GM18511 (cell line): ENCODE results near the gene RNU5D-1.
A peak's percentile ranks its signal among the peaks of the same experiment; 100 is the strongest.
"Not testable (repeated sequence)": the region's sequence is repeated elsewhere in the genome, so short reads cannot be mapped to it uniquely, and the experiment has no call there.

ENCODE experiments used
- ATAC-seq: cut with Tn5 transposase; IDR thresholded peaks from one replicate; pipeline ENCODE4 v1.9.1; 2021; ENCODE audit warnings: mild to moderate bottlenecking, moderate library complexity; ENCODE audit not compliant: unreplicated experiment

RNU5D-1 gene

DNA sequence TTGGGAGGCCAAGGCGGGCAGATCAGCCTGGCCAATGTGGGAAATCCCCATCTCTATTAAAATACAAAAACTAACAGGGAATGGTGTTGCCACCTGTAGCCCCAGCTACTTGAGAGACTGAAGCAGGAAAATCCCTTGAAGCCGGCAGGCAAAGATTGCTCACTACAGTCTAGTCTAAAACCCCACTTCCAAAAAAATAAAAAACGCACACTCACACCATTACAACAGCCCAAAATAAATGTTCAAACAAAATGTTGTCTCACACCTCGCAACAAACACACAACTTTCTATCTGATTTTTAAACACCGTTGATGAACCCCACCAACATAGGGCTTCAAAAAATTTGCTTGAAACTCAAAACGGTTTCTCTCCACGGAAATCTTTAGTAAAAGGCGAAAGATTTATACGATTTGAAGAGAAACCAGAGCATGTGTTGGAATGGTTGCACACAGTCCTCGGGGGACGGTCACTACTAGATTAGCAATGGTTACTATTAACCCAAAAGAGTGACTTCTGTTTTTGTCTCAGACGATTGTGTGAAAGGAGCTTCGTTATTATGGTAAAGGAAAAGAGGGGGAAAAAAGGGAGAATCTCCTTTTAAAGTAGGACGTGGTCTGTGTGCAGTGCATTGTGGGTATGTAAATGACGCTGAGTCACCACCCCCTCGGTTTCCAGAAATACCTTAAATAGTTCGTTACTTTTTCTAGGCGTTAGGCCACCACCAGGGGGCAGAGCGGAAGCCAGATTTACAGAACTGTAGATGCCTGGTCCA, at the start of gene RNU5D-1:
TSS of gene RNU5D-1 (minus strand) at position 430 of the 772 bp plus-strand sequence.
- ATAC-seq, result peak; percentile 65

DNA sequence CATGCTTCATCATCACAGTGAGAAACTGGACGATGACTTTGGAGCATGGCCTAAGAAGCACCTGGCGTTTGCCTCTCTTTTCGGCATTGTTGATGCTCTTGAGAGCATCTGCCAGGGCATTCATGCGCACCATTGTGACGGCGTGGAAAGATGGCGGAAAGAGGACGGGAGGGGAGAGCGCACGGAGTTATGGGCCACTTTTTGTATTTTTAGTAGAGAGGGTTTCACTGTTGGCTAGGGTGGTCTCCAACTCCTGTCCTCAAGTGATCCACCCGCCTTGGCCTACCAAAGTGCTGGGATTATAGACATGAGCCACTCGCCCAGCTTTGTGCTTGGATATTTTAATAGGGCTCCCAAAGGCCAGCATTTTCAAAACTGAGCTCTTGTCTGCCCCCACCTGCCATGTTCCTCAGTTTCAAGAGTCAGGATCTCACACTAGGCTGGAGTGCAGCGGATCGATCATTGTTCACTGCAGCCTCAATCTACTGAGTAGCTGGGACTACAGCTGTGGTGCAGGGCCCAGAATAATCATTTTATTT, 49.7 kb upstream of the RNU5D-1 start:
- ATAC-seq, result no peak

DNA sequence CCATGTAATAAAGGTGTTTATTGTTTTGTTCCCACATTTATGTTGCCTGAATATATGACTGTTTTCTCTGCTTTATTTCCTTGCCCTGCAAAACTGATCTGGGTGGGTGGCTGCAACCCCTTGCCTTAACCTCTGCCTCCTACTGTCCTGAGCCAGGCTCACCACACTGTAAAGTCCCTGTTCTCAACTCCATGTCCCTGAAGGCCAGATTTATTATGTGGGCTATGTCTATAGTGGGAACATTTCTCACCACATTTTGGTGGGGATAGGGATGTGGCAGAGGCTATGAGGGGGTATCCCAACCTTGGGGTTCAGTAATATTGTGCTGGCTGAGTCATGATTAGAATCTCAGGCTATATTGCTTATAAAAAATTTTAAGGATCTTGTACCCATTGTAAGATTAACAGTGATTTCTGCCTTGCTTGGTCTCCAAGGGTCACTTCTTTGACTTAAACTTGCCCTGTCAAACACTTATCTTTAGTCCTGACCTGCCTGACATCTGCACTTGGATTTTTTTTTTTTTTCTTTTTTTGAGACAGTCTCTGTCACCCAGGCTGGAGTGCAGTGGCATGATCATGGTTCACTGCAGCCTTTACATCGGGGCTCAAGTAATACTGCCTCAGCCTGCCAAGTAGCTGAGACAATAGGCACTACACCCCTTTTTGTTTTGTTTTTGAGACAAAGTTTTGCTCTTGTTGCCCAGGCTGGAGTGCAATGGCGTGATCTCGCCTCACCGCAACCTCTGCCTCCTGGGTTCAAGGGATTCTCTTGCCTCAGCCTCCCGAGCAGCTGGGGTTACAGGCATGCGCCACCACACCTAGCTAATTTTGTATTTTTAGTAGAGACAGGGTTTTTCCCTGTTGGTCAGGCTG, 48.0 kb upstream of the RNU5D-1 start:
- no peak for ATAC-seq

DNA sequence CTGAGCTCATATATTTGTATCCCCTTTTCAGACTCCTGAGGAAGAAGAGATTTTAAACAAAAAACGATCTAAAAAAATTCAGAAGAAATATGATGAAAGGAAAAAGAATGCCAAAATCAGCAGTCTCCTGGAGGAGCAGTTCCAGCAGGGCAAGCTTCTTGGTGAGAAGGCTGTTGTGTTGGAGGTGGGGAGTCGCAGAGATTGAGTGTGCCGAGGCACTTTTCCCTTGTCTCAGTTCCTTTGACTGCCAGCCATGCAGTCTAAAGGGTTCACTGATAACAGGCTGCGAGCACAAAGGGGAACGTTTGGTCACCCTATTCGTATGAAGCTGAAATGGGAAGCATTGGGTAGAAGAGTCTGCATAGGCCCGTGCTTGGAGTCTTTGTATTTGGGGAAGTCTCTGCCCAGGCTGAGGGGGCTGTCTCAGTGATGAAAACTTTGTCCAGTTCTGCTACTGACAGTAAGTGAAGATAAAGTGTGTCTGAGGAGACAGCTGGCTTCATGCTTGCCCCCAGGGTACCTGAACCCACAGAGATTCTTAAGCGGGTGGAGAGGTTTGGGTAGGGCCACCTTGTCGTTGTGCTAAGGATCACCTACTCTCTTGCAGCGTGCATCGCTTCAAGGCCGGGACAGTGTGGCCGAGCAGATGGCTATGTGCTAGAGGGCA, 47.1 kb upstream of the RNU5D-1 start:
- no peak for ATAC-seq

DNA sequence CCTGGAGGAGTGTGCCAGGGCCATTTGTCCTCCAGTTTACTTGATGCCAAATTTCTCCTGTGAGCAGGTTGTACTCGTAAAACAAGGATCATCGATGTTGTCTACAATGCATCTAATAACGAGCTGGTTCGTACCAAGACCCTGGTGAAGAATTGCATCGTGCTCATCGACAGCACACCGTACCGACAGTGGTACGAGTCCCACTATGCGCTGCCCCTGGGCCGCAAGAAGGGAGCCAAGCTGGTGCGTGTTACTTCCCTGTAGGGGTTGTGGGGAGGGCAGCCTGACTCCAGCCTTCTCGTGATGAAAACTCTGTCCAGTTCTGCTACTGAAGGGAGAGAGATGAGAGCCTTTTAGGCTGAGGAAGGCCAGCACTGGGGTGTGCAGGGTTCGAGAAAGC, 46.6 kb upstream of the RNU5D-1 start:
- no peak for ATAC-seq

DNA sequence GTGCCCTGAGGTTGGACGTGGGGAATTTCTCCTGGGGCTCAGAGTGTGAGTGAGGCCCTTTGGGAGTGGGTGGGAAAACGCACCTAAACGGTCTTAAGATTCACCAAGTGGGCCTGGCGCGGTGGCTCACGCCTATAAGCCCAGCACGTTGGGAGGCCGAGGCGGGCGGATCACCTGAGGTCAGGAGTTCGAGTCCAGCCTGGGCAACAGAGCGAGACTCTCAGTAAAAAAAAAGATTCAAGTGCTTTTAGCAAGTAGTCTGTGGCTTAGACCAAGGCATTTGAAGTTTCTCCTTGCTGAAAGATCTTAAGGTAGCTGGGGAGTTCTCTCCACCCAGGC, 45.7 kb upstream of the RNU5D-1 start:
- no peak for ATAC-seq

DNA sequence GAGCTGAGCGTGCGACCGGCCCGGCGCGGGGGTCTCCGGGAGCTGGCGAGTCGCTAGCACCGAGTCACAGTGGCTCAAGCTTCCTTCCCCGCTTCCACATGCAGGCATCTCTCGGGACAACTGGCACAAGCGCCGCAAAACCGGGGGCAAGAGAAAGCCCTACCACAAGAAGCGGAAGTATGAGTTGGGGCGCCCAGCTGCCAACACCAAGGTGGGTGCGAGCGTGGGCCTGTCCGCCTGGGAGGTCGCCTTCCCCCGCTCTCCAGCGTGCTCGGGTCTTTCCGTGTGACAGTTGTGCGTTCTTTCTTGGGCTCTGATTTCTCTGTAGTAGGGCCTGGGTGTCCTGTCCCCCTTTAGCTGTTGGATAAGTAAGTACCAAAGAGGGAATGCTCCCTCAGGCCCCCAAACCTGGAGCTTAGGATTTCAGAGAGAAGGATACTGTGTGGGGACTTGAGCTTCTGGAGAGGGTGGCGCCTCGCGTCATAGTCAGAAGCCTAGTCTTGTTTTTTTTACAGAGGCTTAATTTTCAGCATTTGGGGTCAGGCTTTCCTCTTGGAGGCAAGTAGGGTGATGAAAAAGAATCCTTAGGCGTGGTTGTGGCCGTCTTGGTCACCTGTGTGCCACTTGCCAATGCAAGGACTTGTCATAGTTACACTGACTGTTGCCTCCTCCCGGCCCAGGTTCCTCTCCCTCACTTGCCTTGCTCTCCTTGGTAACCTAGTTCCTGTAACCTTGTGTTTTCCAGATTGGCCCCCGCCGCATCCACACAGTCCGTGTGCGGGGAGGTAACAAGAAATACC, 45.2 kb upstream of the RNU5D-1 start:
- peak; percentile 26 for ATAC-seq

DNA sequence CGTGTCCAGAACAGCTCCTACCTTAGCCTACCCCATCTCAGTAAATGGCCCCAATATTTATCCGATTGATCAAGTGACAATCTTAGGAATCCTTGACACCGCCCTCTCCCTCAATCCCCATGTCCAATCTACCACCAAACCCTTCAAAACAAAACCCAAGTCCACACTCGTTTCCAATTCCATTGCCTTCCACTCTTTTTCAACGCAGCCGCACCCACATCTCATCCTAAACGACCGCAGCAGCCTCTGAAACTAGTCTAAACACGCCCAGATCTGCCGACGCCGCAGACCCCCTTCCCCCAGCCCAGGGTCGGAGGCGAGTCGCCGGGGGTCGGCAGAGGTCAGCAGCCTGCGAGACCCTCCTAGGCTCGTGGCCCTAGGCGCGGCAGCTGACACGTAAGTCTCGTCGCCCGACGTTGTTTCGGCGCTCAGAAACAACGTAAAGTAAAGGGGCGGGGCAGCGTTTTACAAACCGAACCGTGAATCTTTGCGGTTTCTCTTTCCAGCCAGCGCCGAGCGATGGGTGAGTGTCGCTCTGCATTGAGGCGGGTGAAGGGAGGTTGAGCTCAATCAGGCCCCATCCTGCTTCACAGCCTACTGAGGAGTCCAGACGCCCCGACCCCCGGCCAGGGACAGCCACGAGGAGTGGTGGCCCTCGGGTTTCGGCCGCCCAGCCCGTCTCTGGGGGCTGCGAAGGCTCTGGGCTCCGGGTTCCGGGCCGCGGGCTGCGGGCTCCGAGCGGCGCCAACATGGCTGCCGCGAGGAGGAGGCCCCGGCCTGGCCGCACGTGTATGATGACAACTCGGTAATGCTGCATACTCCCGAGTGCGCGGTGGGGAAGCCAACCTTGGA, 44.3 kb upstream of the RNU5D-1 start, which contains the start of gene RPS8:
TSS of gene RPS8 (plus strand) at position 463 of the 852 bp plus-strand sequence. CDS start at position 520, 57 bp downstream.
- peak; percentile 85 for ATAC-seq

DNA sequence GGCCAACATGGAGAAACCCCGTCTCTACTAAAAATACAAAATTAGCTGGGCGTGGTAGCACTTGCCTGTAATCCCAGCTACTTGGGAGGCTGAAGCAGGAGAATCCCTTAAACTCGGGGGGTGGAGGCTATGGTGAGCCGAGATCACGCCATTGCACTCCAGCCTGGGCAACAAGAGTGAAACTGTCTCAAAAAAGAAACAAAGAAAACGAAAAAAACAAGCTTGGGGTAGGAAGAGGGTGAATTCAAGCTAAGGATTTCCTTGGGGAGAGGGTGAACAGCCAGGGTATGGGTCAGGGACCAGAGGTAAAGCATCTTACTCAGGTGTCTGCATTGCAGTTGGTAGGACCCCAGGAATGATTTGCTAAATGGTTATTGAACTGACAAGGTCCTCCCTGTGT, 35.5 kb upstream of the RNU5D-1 start:
- not testable (repeated sequence) for ATAC-seq

DNA sequence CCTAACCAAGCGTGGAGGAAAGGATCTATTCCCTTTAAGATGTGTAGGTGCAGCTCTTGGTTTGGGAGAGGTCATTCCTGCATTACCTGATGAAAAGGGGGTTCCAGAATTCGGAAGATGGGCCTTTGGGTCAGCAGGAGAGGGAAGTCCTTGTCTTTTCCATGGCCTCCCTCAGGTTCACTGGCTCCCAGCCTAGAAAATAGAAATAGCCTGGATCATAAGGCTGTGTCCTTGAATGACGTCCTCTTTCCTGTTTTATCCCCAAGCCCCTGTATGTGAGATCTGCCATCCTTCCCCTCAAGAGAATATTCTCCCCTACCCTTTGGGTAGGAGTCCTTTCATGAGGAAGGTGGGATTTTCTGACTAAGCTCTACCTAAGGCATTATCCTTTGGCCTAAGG, 29.9 kb upstream of the RNU5D-1 start:
- ATAC-seq, result no peak

DNA sequence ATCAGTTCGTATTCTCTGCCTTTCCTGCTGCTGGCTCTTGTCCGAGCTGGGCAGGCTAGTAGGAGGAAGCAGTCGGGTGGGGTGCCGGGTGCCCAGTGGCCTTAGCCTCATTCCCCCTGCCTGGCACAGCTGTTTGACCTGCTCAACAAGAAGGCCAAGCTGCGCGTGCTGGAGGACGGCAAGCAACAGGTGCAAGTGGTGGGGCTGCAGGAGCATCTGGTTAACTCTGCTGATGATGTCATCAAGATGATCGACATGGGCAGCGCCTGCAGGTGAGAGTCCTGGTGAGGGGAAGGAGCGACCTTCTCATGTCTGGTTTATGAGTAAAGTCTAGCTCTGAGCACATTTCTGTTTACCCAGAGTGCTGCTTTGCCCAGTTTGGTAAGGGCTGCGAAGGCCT, 28.1 kb upstream of the RNU5D-1 start:
- ATAC-seq, result no peak

DNA sequence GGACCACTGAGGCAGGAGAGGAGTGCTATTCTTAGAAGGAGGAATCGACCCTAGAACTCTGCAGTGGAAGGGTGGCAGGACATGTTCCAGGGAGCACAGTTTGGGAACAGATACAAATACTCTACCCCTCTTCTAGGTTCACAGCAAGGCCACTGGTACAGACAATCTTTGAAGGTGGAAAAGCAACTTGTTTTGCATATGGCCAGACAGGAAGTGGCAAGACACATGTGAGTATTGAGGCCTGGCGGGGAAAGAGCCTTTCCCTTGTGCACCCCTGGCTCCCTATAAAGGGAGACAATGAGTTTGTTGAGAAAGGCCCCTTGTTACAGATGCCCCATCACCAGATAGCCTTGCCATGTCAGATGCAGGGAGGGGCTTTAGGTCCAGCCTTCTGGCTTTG, 26.4 kb upstream of the RNU5D-1 start:
- no peak for ATAC-seq

DNA sequence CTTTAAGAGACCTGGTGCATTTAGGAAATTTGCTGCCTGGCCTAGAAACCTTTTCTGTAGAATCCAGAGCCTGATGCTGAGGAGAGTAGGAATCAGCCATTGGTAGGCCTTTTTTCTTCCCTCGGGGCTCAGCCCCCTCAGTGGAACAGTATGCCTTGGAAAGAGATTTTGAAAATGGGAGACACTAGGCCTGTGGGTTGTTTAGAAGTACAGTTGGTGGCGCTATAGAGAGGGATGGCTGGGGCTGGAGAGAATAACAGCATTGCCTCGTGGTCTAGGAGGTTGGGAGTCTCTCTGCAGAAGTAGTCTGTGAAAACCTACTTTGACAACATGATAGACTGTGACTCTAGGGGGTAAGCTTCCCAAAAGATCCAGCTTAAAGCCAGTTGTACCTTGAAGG, 16.9 kb upstream of the RNU5D-1 start:
- no peak for ATAC-seq

DNA sequence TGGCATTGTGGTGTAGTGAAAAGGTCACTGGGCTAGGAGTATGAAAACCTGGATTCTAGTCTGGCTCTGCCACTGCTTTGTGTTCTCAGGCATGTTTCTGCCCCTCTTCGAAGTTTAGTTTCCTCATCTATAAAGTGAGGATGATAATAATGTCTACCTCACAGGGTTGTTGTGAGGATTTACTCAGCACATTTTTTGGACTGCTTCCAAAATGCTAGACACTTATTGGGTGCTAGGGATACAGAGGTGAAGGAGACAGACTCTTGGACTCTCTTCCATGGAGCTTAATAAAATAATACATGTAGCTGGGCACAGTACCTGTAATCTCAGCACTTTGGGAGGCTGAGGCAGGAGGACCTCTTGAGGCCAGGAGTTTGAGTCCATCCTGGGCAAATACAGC, 12.2 kb upstream of the RNU5D-1 start:
- ATAC-seq, result no peak

DNA sequence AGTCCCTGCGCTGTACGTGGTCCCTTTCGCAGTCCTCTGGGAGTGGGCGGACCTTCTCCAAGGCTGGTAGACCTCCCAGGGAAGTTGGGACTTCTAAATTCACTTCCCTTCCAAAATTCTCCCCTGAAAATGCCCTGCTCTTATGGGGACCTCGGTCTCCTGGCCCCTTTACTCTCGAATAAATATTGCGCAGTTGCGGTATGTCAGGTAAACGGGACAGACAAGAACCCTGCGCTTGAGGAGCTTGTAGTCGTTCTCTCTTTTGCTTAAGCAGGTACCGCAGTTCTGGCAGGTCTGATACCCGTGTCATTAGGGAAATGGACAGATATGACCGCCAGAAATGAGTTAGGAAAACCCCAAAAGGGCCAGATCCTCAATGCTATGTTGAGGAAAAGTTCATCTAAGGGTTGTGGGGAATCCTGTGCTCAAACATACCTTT, 9.2 kb upstream of the RNU5D-1 start:
- ATAC-seq, result no peak

DNA sequence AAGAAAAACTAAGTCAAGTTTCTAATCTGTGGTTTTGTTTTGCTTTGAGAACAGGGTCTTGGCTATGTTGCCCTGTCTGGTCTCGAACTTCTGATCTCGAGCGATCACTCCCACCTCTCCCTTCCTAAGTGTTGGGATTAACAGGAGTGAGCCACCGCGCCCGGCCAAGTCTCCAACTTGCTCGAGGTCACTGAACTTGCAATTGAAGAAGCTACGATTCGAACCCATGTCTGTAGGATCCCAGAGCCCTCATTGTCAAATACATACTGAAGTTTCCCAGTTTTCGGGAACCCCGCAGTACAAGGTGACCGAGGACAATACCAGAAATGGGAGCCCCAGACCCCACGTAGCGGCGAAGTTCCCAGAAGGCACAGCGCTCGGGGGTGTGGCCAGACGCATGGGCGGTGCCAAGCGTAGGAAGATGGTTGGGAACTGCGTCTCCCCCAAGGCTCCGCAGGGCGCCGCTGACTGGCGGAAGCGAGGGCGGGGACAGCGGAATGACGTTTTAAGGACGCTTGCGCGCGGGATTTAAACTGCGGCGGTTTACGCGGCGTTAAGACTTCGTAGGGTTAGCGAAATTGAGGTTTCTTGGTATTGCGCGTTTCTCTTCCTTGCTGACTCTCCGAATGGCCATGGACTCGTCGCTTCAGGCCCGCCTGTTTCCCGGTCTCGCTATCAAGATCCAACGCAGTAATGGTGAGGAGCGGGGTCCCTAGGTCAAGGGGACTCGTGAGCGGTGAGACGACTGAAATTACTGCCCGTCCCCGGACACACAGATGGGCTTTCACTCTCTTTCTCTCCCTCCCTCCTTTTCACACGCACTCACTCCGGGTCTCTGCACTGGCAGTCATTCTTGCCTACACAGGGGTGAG, 8.6 kb upstream of the RNU5D-1 start, which contains the start of gene KIF2C:
TSS of gene KIF2C (plus strand) at position 531 of the 872 bp plus-strand sequence. CDS start at position 627, 96 bp downstream.
- ATAC-seq, result peak; percentile 99

DNA sequence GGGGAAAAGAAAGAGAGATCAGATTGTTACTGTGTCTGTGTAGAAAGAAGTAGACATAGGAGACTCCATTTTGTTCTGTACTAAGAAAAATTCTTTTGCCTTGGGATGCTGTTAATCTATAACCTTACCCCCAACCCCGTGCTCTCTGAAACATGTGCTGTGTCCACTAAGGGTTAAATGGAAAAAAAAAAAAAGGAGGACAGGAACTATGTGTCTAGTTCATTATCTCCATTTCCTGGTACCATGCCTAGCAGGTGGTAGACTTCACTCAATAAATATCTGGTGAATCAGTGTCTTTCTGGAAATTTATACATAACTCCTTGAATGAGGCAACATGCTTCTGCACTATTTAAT, 8.0 kb upstream of the RNU5D-1 start:
- ATAC-seq, result not testable (repeated sequence)

DNA sequence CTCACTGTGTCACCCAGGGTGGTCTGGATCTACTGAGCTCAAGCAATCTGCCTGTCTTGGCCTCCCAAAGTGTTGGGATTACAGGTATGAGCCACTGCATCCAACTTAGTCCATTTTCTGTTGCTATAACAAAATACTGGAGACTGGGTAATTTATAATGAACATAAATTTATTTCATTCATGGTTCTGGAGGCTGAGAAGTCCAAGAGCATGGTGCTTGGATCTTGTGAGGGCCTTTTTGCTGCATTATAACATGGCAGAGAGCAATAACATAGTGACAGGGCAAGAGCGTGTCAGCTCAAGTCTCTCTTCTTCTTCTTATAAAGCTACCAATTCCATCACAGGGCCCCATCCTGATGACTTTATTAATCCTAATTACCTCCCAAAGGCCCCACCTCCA, 5.0 kb upstream of the RNU5D-1 start:
- ATAC-seq, result no peak
